ENCODE measurements around the gene RGPD4.

DNA sequence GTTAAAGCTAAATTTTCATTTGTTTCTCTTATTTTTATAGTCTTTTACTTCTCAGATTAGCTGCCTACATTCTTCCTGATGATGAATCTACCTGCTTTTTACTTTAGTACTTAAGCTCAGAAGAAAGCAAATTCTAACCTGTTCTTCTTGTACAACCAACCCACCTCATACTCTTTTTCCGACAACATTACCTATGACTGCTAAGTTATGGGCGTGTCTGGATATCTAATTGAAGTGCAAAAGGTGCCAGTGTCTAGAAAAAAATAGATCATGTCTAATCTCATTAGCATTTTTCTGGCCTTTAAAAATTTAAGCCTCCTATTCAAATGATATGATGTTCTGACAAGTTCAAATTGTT, 1.5 kb upstream of the RGPD4 start:
- TF ChIP-seq, protein P1, sequence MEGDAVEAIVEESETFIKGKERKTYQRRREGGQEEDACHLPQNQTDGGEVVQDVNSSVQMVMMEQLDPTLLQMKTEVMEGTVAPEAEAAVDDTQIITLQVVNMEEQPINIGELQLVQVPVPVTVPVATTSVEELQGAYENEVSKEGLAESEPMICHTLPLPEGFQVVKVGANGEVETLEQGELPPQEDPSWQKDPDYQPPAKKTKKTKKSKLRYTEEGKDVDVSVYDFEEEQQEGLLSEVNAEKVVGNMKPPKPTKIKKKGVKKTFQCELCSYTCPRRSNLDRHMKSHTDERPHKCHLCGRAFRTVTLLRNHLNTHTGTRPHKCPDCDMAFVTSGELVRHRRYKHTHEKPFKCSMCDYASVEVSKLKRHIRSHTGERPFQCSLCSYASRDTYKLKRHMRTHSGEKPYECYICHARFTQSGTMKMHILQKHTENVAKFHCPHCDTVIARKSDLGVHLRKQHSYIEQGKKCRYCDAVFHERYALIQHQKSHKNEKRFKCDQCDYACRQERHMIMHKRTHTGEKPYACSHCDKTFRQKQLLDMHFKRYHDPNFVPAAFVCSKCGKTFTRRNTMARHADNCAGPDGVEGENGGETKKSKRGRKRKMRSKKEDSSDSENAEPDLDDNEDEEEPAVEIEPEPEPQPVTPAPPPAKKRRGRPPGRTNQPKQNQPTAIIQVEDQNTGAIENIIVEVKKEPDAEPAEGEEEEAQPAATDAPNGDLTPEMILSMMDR (IDR thresholded peaks at IDR 0.05; ENCODE audit: low read depth, low read length, poor library complexity, severe bottlenecking), result no peak
- TF ChIP-seq EZH2phosphoT487 (IDR thresholded peaks at IDR 0.05; ENCODE audit: borderline replicate concordance, low read length), result no peak

Measured in DOHH2 (cell line).